ENCODE measurements around the gene SMIM30. TPM values are rescaled to one million over a fixed set of nuclear protein-coding genes. Genes with fewer than 3 reads are reported as not detected.

Gene SMIM30
- total and polyA plus RNA-seq, 4 donors = 9.7 to 32.9 (median 19.8) TPM

GRCh38 chr7:113143486-113144257 lies 25.3 kb upstream of the SMIM30 start:
- H3K4me3 ChIP-seq (ENCODE audit: low read depth in 1 of 3, low read length in 3 of 3) = no peak overlapping the region
- no peaks in the 10 kb centered on the region for H3K36me3 ChIP-seq (ENCODE audit: control insufficient read depth in 4 of 4, insufficient read depth in 3 of 4, low read depth in 1 of 4, low read length in 3 of 4)
- H3K4me1 ChIP-seq (ENCODE audit: control insufficient read depth in 4 of 4, insufficient read depth in 4 of 4, low read length in 3 of 4) = no peaks in the 10 kb centered on the region
- H3K27ac ChIP-seq (ENCODE audit: low read depth in 1 of 2, low read length in 2 of 2) = no peak overlapping the region
- no peak overlapping the region for H3K9ac ChIP-seq (ENCODE audit: low read depth in 1 of 2, low read length in 2 of 2)
- no peak for DNase-seq (ENCODE audit: low spot score)
- TF ChIP-seq, protein P1, sequence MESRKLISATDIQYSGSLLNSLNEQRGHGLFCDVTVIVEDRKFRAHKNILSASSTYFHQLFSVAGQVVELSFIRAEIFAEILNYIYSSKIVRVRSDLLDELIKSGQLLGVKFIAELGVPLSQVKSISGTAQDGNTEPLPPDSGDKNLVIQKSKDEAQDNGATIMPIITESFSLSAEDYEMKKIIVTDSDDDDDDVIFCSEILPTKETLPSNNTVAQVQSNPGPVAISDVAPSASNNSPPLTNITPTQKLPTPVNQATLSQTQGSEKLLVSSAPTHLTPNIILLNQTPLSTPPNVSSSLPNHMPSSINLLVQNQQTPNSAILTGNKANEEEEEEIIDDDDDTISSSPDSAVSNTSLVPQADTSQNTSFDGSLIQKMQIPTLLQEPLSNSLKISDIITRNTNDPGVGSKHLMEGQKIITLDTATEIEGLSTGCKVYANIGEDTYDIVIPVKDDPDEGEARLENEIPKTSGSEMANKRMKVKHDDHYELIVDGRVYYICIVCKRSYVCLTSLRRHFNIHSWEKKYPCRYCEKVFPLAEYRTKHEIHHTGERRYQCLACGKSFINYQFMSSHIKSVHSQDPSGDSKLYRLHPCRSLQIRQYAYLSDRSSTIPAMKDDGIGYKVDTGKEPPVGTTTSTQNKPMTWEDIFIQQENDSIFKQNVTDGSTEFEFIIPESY (IDR thresholded peaks at IDR 0.05) = no peak
- TF ChIP-seq GABPA (IDR thresholded peaks at IDR 0.05 in 1 of 2, conservative IDR thresholded peaks at IDR 0.05 in 1 of 2) (no peak), RXRA (IDR thresholded peaks at IDR 0.05) (no peak), FOXA1 (IDR thresholded peaks at IDR 0.05) (no peak), EGR1 (IDR thresholded peaks at IDR 0.05; ENCODE audit: low read depth in 2 of 2) (no peak), TAF1 (conservative IDR thresholded peaks at IDR 0.05) (no peak), JUND (IDR thresholded peaks at IDR 0.05) (no peak), HNF4A (conservative IDR thresholded peaks at IDR 0.05) (no peak), FOXA2 (IDR thresholded peaks at IDR 0.05) (no peak), YY1 (IDR thresholded peaks at IDR 0.05) (no peak), RAD21 (IDR thresholded peaks at IDR 0.05) (no peak), NR2F2 (IDR thresholded peaks at IDR 0.05) (no peak), HNF4G (IDR thresholded peaks at IDR 0.05) (no peak), SP1 (IDR thresholded peaks at IDR 0.05) (no peak), CTCF (IDR thresholded peaks at IDR 0.05; ENCODE audit: low read depth, low read length, missing input control) (no peak)
- TF ChIP-seq, protein P2, sequence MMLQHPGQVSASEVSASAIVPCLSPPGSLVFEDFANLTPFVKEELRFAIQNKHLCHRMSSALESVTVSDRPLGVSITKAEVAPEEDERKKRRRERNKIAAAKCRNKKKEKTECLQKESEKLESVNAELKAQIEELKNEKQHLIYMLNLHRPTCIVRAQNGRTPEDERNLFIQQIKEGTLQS (IDR thresholded peaks at IDR 0.05) = no peak
- TF ChIP-seq, protein P3, sequence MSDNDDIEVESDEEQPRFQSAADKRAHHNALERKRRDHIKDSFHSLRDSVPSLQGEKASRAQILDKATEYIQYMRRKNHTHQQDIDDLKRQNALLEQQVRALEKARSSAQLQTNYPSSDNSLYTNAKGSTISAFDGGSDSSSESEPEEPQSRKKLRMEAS (IDR thresholded peaks at IDR 0.05) = no peak
- TF ChIP-seq, protein P4, sequence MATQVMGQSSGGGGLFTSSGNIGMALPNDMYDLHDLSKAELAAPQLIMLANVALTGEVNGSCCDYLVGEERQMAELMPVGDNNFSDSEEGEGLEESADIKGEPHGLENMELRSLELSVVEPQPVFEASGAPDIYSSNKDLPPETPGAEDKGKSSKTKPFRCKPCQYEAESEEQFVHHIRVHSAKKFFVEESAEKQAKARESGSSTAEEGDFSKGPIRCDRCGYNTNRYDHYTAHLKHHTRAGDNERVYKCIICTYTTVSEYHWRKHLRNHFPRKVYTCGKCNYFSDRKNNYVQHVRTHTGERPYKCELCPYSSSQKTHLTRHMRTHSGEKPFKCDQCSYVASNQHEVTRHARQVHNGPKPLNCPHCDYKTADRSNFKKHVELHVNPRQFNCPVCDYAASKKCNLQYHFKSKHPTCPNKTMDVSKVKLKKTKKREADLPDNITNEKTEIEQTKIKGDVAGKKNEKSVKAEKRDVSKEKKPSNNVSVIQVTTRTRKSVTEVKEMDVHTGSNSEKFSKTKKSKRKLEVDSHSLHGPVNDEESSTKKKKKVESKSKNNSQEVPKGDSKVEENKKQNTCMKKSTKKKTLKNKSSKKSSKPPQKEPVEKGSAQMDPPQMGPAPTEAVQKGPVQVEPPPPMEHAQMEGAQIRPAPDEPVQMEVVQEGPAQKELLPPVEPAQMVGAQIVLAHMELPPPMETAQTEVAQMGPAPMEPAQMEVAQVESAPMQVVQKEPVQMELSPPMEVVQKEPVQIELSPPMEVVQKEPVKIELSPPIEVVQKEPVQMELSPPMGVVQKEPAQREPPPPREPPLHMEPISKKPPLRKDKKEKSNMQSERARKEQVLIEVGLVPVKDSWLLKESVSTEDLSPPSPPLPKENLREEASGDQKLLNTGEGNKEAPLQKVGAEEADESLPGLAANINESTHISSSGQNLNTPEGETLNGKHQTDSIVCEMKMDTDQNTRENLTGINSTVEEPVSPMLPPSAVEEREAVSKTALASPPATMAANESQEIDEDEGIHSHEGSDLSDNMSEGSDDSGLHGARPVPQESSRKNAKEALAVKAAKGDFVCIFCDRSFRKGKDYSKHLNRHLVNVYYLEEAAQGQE (IDR thresholded peaks at IDR 0.05) = no peak
- H3K9me3 ChIP-seq (ENCODE audit: control insufficient read depth in 4 of 4, low read length in 3 of 4) = no peaks in the 10 kb centered on the region
- 66% methylated on average over 2 of the region's 2 CpGs for WGBS
- H3K27me3 ChIP-seq (ENCODE audit: control insufficient read depth in 4 of 4, insufficient read depth in 4 of 4, low read length in 3 of 4) = no peaks in the 10 kb centered on the region
